HG03135 (cell line): ENCODE measurements around the gene CAP1.

Source experiments
- ATAC-seq: cut with Tn5 transposase; IDR thresholded peaks from one replicate; pipeline ENCODE4 v1.9.1; 2021; ENCODE audit warnings: mild to moderate bottlenecking, moderate library complexity; ENCODE audit not compliant: unreplicated experiment

CAP1 gene

DNA sequence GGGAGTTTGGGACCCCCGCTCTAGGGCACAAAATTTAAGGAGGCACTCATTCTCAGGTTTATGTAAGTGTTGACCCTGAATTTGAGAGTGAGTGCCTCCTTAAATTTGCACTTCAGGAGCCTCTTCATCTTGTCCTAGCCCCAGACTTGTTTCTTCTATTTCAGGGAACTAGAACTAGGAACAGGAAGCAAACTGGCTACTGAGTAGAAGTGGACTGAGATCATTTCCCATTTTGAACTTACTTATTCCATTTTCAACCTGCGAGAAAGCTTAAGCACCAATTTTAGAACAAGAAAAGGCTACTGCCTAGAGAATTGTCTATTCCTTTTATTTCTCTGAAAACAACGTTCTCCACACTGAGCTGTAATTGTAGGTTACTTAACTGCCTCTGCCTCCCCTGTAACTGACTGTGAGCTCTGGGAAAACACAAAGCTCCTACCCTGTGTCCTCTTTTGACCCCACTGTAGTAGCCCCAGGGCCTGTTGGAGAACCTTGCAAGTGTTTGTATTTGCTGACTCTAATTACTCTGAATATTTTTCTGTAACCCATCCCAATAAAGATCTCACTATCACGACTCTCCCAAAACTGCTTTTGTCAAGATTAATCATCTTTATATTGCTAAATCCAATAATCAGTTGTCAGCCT, 54.1 kb downstream of the CAP1 start:
- no peak for ATAC-seq

DNA sequence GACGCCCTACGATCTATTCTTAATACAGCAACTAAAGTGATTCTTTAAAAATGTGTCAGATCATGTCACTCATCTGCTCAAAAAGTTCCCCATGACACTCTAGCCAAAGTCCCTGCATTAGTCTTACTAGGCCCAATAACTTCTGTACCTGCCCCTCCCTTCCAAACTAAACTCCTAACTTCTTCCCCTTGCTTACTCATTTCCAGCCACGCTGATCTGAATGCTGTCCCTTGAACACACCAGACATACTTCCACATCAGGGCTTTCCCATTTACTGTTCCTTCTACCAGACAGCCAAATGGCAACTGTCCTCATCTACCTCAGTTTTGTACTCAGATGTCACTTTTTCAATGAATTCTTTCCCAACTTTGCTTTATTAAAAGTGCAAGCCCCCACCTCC, 55.3 kb downstream of the CAP1 start:
- no peak for ATAC-seq

GRCh38 chr1:40096646-40096976, 56.1 kb downstream of the CAP1 start:
- peak; percentile 15 for ATAC-seq

GRCh38 chr1:40096977-40097782, 56.7 kb downstream of the CAP1 start, which contains the start of gene PPT1:
PPT1 (minus strand) TSS chr1:40097252; CDS start chr1:40097238, 14 bp downstream.
- ATAC-seq: peak; percentile 83

GRCh38 chr1:40102038-40102437, 61.5 kb downstream of the CAP1 start:
- ATAC-seq: no peak

DNA sequence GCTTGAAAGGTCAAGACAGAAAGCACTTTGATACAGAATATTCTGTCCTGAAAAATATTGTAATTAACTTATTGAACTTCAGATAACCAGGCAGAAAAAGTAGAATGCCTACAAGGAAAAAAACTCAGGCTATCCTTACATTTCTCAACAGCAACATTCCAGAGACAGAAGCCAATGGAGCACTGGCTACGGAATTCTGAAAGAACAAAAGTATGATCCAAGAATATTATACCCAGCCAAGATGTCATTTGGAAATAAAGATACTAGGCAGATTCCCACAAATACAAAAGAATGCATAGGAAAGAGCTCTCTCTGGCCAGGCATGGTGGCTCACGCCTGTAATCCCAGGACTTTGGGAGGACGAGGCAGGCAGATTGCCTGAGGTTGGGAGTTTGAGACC, 62.4 kb downstream of the CAP1 start:
- ATAC-seq: no peak

- ATAC-seq: no peak
Observed at GRCh38 chr1:40105028-40105427, 64.5 kb downstream of the CAP1 start.

DNA sequence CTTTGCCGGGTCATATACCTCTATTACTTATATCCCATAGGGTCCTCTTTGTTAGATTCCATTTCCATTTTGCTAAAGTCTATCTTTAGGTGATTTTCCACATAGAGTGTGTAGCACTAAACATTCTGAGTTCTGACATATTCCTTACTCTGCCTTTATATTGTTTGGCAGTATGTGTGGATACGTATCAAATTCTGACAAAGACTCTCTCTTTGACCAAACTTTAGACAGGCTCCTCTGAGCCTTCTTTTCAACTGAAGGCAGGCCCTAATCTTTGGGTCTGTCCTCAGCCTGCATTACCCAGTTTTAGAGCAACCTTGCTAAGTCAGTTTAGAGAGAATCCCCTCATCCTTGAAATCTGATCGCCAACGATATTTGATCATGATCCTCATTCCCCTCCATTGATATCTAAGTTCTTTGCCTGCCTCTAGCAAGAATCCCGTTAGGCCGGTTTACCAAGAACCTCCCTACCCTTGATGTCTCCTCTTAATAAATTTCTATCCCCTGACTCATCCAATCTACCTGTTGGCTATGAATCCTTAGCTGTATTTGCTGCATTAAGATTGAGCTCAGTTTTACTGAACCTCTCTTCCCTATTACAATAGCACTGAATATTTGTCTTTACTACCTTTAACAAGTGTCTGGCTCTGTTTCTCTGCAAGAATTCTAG, 66.9 kb downstream of the CAP1 start:
- ATAC-seq: no peak

DNA sequence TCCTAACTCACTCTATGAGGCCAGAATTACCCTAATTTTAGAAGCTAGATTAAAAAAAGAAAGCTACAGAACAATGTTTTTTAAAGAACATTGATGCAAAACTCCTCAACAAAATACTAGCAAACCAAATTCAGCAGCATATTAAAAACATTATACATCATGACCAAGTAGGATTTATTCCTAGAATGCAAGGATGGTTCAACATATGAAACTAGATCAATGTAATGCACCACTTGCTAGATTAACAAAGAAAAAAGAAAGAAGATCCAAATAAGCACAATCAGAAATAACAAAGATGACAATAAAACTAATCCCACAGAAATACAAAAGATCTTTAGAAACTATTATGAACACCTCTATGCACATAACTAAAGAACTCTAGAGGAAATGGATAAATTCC, 69.9 kb downstream of the CAP1 start:
- no peak for ATAC-seq

DNA sequence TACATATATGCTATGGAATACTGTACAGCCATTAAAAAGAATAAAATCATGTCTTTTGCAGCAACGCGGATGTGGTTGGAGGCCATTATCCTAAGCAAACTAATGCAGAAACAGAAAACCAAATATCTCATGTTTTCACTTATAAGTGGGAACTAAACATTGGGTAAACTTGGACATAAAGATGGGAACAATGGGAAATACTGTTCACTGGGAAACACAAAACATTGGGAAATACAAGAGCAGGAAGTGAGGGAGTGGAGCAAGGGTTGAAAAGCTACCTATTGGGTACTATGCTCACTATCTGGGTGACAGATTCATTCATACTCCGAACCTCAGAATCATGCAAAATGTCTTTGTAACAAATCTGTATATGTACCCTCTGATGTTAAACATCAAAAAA, 73.9 kb downstream of the CAP1 start:
- no peak for ATAC-seq

GRCh38 chr1:40120128-40120527, 79.6 kb downstream of the CAP1 start:
- no peak for ATAC-seq
